Stomach (tissue), 4 donors: Measurements from ENCODE around the gene CCSAP.

ENCODE experiments used
- CTCF ChIP-seq, 7 experiments: fragments of 450-650 bp in 4 of 7; fragments of 200-600 bp in 3 of 7; sonication (generic) in 3 of 7; IDR thresholded peaks; one replicate each; pipeline ENCODE4 v1.5.1; 2016 to 2019; ENCODE audit warnings: antibody characterized with exemption in 7 of 7, control low read depth in 2 of 7, mild to moderate bottlenecking in 1 of 7
- EP300 ChIP-seq: sonication (generic); formaldehyde crosslinking; IDR thresholded peaks from one replicate; pipeline ENCODE4 v1.6.1; 2017; ENCODE audit warnings: antibody characterized with exemption
- POLR2A ChIP-seq, 4 donors: fragments of 450-650 bp; IDR thresholded peaks; one replicate each; pipeline ENCODE4 v1.6.1; 2016; ENCODE audit warnings: antibody characterized with exemption in 4 of 4, control low read depth in 2 of 4, mild to moderate bottlenecking in 1 of 4, moderate library complexity in 1 of 4
- POLR2AphosphoS5 ChIP-seq, 3 donors: sonication (generic); formaldehyde crosslinking; IDR thresholded peaks; one replicate each; pipeline ENCODE4 v1.6.1; 2016; ENCODE audit warnings: antibody characterized with exemption in 3 of 3

GRCh38 chr1:229385853-229386456, 43.1 kb upstream of the CCSAP start:
- TF ChIP-seq CTCF (IDR thresholded peaks at IDR 0.05) (no peak), POLR2AphosphoS5 (IDR thresholded peaks at IDR 0.05) (no peak), POLR2A (IDR thresholded peaks at IDR 0.05) (no peak), EP300 (no peak)
